GM12878 (cell line): Measurements from ENCODE around the gene TMEM179B. TPM values are rescaled to one million over a fixed set of nuclear protein-coding genes. Genes with fewer than 3 reads are reported as not detected.
A peak's percentile ranks its signal among the peaks of the same experiment; 100 is the strongest.

Experiments used
- CREB1 ChIP-seq: IDR thresholded peaks from 2 replicates; pipeline ENCODE4 v1.6.1; 2012; ENCODE audit warnings: low read depth, mild to moderate bottlenecking, inconsistent platforms
- HCFC1 ChIP-seq: fragments of 150-350 bp; IDR thresholded peaks from 2 replicates; pipeline ENCODE4 v1.6.1; 2014; ENCODE audit warnings: low read length
- HDGF ChIP-seq: fragments of 450-650 bp; IDR thresholded peaks from 2 replicates; pipeline ENCODE4 v1.6.1; 2016; ENCODE audit warnings: antibody characterized with exemption
- MEF2A ChIP-seq: IDR thresholded peaks from 2 replicates; pipeline ENCODE4 v1.6.1; 2011; ENCODE audit warnings: low read depth, mild to moderate bottlenecking, low read length, moderate library complexity; ENCODE audit not compliant: insufficient read depth
- MYC ChIP-seq: IDR thresholded peaks from 2 replicates; pipeline ENCODE4 v1.6.1; 2011; ENCODE audit warnings: mild to moderate bottlenecking, low read length, moderate library complexity, inconsistent platforms; ENCODE audit not compliant: insufficient read depth, insufficient replicate concordance, insufficient read length, severe bottlenecking
- NFYA ChIP-seq: IDR thresholded peaks from 2 replicates; pipeline ENCODE4 v1.6.1; 2011; ENCODE audit warnings: low read depth, mild to moderate bottlenecking, low read length, improper control_type of control experiment, borderline replicate concordance
- NFYB ChIP-seq: IDR thresholded peaks from 2 replicates; pipeline ENCODE4 v1.6.1; 2011; ENCODE audit warnings: low read depth, mild to moderate bottlenecking, low read length, improper control_type of control experiment, moderate library complexity; ENCODE audit not compliant: insufficient read depth
- PML ChIP-seq: IDR thresholded peaks from 2 replicates; pipeline ENCODE4 v1.6.1; 2012; ENCODE audit warnings: low read length, inconsistent platforms
- POU2F2 ChIP-seq: IDR thresholded peaks from 3 replicates; pipeline ENCODE4 v1.6.1; 2011; ENCODE audit warnings: low read depth, mild to moderate bottlenecking, low read length, borderline replicate concordance
- RELA ChIP-seq: fragments of 450-650 bp; IDR thresholded peaks from 2 replicates; pipeline ENCODE4 v1.8.0; 2014; ENCODE audit warnings: borderline replicate concordance; ENCODE audit not compliant: partially characterized antibody
- SREBF2 ChIP-seq: IDR thresholded peaks from 2 replicates; pipeline ENCODE4 v1.6.1; 2012; ENCODE audit warnings: mild to moderate bottlenecking, low read length
- STAT1 ChIP-seq: fragments of 450-650 bp; conservative IDR thresholded peaks from 2 replicates; pipeline ENCODE4 v1.6.1; 2014; ENCODE audit warnings: antibody characterized with exemption, mild to moderate bottlenecking
- TCF12 ChIP-seq: IDR thresholded peaks from 2 replicates; pipeline ENCODE4 v1.6.1; 2011; ENCODE audit warnings: low read depth, mild to moderate bottlenecking, low read length
- TCF7 ChIP-seq: IDR thresholded peaks from 2 replicates; pipeline ENCODE4 v1.6.1; 2014; ENCODE audit warnings: antibody characterized with exemption, borderline replicate concordance
- YBX1 ChIP-seq: fragments of 450-650 bp; IDR thresholded peaks from 2 replicates; pipeline ENCODE4 v1.6.1; 2016; ENCODE audit warnings: antibody characterized with exemption
- ZBED1 ChIP-seq: IDR thresholded peaks from 2 replicates; pipeline ENCODE4 v1.6.1; 2016; ENCODE audit warnings: borderline replicate concordance
- ZNF217 ChIP-seq: fragments of 450-650 bp; IDR thresholded peaks from 2 replicates; pipeline ENCODE4 v1.6.1; 2017; ENCODE audit warnings: antibody characterized with exemption, mild to moderate bottlenecking
- polyA plus RNA-seq, 11 experiments: library from polyadenylated mRNA; depleted of rRNA in 4 of 11; unstranded in 6 of 11; stranded (reverse) in 5 of 11; fragments of >200 nt; fragmentation: Nextera tagmentation in 4 of 11; fragmentation: Illumina TruSeq in 1 of 11; extraction: Ambion mirVana in 4 of 11; extraction: Trizol in 1 of 11; gene quantifications; 1 replicate in 1 of 11; 2 replicates in 10 of 11; pipeline versions ENCODE4 v1.2.1 to v1.2.3, GENCODE V29; 2011 to 2016; ENCODE audit warnings: inconsistent platforms in 2 of 11, missing spikeins in 2 of 11, low read depth in 1 of 11
- total RNA-seq, 4 experiments: library from RNA; depleted of rRNA in 3 of 4; stranded (reverse); fragments of >200 nt in 3 of 4; fragmentation: Illumina TruSeq in 1 of 4; extraction: Trizol in 1 of 4; gene quantifications; 2 replicates each; pipeline versions ENCODE4 v1.2.1 to v1.2.3, GENCODE V29; 2013 to 2021
- TF ChIP-seq, protein P1 (sequence below): fragments of 450-650 bp; IDR thresholded peaks from 2 replicates; pipeline ENCODE4 v1.6.1; 2016; ENCODE audit warnings: mild to moderate bottlenecking, moderate library complexity, borderline replicate concordance
- TF ChIP-seq, protein P2 (sequence below): IDR thresholded peaks from 2 replicates; pipeline ENCODE4 v1.6.1; 2011; ENCODE audit warnings: mild to moderate bottlenecking, low read depth, low read length, moderate library complexity; ENCODE audit not compliant: insufficient replicate concordance
- TF ChIP-seq, protein P3 (sequence below): IDR thresholded peaks from 2 replicates; pipeline ENCODE4 v1.6.1; 2012; ENCODE audit warnings: low read length, inconsistent platforms
- TF ChIP-seq, protein P4 (sequence below): fragments of 150-350 bp; IDR thresholded peaks from 2 replicates; pipeline ENCODE4 v1.6.1; 2016; ENCODE audit warnings: low read depth, low read length

The TMEM179B gene
- total and polyA plus RNA-seq, 10 of the 15 experiments (the other 5 are each of a cell fraction or from before 2014, with no cell fraction given) = 21.7 to 82.4 (median 42.0) TPM

DNA sequence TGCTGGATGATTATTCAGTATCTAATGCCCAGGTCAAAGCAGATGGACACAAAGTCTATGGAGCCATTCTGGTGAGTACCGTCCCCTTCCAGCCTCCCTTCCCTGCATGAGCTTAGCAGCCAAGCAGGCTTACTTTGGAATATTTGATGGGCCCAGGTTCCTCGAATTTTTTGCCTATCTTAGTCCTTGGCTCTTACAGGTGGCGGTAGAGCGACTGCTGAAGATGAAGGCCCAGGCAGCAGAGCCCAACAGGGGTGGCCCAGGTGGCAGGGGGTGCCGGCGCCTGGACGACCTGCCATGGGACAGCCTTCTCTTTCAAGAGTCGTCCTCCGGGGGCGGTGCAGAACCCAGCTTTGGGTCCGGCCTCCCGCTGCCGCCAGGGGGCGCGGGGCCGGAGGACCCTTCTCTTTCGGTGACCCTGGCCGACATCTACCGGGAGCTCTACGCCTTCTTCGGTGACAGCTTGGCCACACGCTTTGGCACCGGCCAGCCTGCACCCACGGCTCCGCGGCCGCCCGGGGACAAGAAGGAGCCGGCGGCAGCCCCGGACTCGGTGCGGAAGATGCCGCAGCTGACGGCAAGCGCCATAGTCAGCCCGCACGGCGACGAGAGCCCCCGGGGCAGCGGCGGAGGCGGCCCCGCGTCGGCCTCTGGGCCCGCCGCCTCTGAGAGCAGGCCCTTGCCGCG, 741 bp upstream of the TMEM179B start (continued):
- no peak; the same call in 2 of the 3 replicates for TF ChIP-seq POU2F2
- 0 out of 2 replicates have a peak, but pooled peaks have one; percentile 29 for TF ChIP-seq TCF12
- no peak for TF ChIP-seq NFYA
- TF ChIP-seq, protein P1, sequence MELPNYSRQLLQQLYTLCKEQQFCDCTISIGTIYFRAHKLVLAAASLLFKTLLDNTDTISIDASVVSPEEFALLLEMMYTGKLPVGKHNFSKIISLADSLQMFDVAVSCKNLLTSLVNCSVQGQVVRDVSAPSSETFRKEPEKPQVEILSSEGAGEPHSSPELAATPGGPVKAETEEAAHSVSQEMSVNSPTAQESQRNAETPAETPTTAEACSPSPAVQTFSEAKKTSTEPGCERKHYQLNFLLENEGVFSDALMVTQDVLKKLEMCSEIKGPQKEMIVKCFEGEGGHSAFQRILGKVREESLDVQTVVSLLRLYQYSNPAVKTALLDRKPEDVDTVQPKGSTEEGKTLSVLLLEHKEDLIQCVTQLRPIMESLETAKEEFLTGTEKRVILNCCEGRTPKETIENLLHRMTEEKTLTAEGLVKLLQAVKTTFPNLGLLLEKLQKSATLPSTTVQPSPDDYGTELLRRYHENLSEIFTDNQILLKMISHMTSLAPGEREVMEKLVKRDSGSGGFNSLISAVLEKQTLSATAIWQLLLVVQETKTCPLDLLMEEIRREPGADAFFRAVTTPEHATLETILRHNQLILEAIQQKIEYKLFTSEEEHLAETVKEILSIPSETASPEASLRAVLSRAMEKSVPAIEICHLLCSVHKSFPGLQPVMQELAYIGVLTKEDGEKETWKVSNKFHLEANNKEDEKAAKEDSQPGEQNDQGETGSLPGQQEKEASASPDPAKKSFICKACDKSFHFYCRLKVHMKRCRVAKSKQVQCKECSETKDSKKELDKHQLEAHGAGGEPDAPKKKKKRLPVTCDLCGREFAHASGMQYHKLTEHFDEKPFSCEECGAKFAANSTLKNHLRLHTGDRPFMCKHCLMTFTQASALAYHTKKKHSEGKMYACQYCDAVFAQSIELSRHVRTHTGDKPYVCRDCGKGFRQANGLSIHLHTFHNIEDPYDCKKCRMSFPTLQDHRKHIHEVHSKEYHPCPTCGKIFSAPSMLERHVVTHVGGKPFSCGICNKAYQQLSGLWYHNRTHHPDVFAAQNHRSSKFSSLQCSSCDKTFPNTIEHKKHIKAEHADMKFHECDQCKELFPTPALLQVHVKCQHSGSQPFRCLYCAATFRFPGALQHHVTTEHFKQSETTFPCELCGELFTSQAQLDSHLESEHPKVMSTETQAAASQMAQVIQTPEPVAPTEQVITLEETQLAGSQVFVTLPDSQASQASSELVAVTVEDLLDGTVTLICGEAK = no peak
- TF ChIP-seq, protein P2, sequence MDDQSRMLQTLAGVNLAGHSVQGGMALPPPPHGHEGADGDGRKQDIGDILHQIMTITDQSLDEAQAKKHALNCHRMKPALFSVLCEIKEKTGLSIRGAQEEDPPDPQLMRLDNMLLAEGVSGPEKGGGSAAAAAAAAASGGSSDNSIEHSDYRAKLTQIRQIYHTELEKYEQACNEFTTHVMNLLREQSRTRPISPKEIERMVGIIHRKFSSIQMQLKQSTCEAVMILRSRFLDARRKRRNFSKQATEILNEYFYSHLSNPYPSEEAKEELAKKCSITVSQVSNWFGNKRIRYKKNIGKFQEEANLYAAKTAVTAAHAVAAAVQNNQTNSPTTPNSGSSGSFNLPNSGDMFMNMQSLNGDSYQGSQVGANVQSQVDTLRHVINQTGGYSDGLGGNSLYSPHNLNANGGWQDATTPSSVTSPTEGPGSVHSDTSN = no peak
- TF ChIP-seq, protein P3, sequence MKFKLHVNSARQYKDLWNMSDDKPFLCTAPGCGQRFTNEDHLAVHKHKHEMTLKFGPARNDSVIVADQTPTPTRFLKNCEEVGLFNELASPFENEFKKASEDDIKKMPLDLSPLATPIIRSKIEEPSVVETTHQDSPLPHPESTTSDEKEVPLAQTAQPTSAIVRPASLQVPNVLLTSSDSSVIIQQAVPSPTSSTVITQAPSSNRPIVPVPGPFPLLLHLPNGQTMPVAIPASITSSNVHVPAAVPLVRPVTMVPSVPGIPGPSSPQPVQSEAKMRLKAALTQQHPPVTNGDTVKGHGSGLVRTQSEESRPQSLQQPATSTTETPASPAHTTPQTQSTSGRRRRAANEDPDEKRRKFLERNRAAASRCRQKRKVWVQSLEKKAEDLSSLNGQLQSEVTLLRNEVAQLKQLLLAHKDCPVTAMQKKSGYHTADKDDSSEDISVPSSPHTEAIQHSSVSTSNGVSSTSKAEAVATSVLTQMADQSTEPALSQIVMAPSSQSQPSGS = no peak
- no peak for TF ChIP-seq MEF2A
- peak; percentile 19 for TF ChIP-seq RELA
- no peak for TF ChIP-seq HCFC1
- peak; percentile 69; the same call in 1 of the 2 replicates for TF ChIP-seq ZNF217
- TF ChIP-seq ZBED1 = no peak
- no peak for TF ChIP-seq TCF7
- no peak for TF ChIP-seq YBX1
- TF ChIP-seq SREBF2 = no peak
- TF ChIP-seq STAT1 = 0 out of 2 replicates have a peak, but pooled peaks have one; percentile 17
- no peak for TF ChIP-seq MYC
- TF ChIP-seq HDGF = peak; percentile 88
- TF ChIP-seq, protein P4, sequence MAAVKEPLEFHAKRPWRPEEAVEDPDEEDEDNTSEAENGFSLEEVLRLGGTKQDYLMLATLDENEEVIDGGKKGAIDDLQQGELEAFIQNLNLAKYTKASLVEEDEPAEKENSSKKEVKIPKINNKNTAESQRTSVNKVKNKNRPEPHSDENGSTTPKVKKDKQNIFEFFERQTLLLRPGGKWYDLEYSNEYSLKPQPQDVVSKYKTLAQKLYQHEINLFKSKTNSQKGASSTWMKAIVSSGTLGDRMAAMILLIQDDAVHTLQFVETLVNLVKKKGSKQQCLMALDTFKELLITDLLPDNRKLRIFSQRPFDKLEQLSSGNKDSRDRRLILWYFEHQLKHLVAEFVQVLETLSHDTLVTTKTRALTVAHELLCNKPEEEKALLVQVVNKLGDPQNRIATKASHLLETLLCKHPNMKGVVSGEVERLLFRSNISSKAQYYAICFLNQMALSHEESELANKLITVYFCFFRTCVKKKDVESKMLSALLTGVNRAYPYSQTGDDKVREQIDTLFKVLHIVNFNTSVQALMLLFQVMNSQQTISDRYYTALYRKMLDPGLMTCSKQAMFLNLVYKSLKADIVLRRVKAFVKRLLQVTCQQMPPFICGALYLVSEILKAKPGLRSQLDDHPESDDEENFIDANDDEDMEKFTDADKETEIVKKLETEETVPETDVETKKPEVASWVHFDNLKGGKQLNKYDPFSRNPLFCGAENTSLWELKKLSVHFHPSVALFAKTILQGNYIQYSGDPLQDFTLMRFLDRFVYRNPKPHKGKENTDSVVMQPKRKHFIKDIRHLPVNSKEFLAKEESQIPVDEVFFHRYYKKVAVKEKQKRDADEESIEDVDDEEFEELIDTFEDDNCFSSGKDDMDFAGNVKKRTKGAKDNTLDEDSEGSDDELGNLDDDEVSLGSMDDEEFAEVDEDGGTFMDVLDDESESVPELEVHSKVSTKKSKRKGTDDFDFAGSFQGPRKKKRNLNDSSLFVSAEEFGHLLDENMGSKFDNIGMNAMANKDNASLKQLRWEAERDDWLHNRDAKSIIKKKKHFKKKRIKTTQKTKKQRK = no peak
- TF ChIP-seq NFYB = no peak
- no peak for TF ChIP-seq PML
- TF ChIP-seq CREB1 = 0 out of 2 replicates have a peak, but pooled peaks have one; percentile 47
